ENCODE results near the gene GTF3C5. TPM values are rescaled to one million over a fixed set of nuclear protein-coding genes. Genes with fewer than 3 reads are reported as not detected.
"Not testable (repeated sequence)": the region's sequence is repeated elsewhere in the genome, so short reads cannot be mapped to it uniquely, and the experiment has no call there.

GTF3C5 gene
- total RNA-seq, 1 donor from 2014 or later, result 71.7 TPM

DNA sequence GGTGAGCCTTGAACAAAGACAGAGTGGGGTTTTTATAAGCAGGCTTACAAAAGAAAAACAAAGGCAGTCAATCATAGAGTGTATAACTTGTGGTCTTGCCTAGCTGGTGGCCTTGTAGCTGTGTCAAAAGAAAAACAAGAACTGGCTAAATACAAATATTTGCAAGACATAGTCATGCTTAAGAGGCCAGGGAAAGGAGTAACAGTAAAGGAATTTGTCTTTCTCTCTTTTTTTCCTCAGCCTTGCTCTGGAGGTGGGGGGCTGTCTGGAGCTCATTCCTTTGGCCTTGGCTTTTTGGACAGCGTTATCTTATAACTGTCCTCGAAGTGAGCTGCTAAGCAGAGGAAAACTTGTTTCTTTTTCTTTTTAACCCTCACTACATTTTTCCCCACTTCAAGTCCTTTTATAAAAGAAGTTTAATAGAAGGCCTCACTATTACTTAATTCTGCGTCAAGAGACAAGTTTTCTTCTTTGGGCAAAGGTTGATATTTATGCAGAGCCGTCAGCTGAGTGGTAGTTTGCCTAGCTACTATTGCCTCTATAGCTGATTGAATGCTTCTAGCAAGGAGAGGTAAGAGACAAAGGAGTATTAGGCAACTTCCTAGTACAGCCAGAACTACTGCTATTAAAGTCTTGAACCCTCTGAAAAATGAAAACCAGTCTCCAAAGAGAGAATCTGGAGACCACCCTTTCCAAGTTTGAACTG lies 45.3 kb downstream of the GTF3C5 start:
- TF ChIP-seq CTCF (IDR thresholded peaks at IDR 0.05; ENCODE audit: unreplicated experiment), result no peak
- DNase-seq (ENCODE audit: low spot score), result no peak
- no peak overlapping the region for H3K4me3 Mint-ChIP-seq (ENCODE audit: unreplicated experiment)
- H3K9me3 Mint-ChIP-seq (ENCODE audit: unreplicated experiment), result no peaks in the 10 kb centered on the region
- H3K27me3 Mint-ChIP-seq (ENCODE audit: unreplicated experiment), result no peaks in the 10 kb centered on the region
- H3K27ac Mint-ChIP-seq (ENCODE audit: unreplicated experiment), result no peak overlapping the region
- H3K36me3 Mint-ChIP-seq (ENCODE audit: low read depth, unreplicated experiment), result no peaks in the 10 kb centered on the region
- peaks cover 4% of the 10 kb centered on the region for H3K4me1 Mint-ChIP-seq (ENCODE audit: unreplicated experiment)

DNA sequence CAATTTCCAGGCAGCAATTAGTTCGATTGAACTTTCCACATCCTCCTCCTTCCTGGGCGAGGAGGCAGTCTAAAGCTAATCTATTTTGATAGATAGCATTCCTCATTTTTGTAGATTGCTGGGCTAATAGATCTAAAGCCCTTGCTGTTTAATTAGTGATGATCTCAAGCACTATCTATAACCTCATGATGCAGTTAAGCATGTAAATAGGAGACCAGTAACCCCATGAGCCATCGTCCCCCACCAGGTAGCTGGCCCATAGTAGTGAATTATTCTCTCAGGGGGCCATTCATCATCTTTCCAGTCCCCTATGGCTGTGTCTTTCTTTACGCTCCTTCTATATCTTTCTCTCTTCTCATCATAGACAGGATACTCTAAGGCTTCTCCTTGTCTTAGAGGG lies 45.9 kb downstream of the GTF3C5 start:
- no peaks in the 10 kb centered on the region for H3K9me3 Mint-ChIP-seq (ENCODE audit: unreplicated experiment)
- TF ChIP-seq CTCF (IDR thresholded peaks at IDR 0.05; ENCODE audit: unreplicated experiment), result no peak
- H3K36me3 Mint-ChIP-seq (ENCODE audit: low read depth, unreplicated experiment), result no peaks in the 10 kb centered on the region
- no peaks in the 10 kb centered on the region for H3K27me3 Mint-ChIP-seq (ENCODE audit: unreplicated experiment)
- H3K4me3 Mint-ChIP-seq (ENCODE audit: unreplicated experiment), result no peak overlapping the region
- DNase-seq (ENCODE audit: low spot score), result no peak
- H3K4me1 Mint-ChIP-seq (ENCODE audit: unreplicated experiment), result peaks cover 4% of the 10 kb centered on the region
- no peak overlapping the region for H3K27ac Mint-ChIP-seq (ENCODE audit: unreplicated experiment)

DNA sequence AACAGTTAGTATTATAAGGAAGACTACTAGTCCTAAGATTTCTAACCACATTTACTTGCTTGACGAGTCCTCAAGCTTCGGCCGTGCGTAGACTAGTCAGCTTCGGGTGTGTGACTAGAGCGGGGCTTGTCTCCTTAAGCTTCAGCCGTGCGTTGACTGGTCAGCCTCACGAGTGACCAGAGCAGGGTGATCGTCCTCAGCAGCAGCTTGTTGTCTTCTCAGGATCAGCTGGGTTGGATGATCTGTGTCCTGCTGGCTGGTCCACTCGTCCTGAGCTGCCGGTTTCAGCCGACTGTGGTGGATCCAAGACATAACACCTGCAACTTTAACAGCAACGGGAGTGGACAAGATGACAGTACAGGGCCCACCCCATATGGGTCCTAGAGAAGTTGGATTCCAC lies 47.7 kb downstream of the GTF3C5 start:
- Mint-ChIP-seq H3K27me3 (ENCODE audit: unreplicated experiment) (no peaks in the 10 kb centered on the region), H3K4me3 (ENCODE audit: unreplicated experiment) (no peak overlapping the region), H3K9me3 (ENCODE audit: unreplicated experiment) (no peaks in the 10 kb centered on the region), H3K27ac (ENCODE audit: unreplicated experiment) (no peak overlapping the region), H3K36me3 (ENCODE audit: low read depth, unreplicated experiment) (no peaks in the 10 kb centered on the region), H3K4me1 (ENCODE audit: unreplicated experiment) (peaks cover 4% of the 10 kb centered on the region)
- DNase-seq (ENCODE audit: low spot score), result no peak
- TF ChIP-seq CTCF (IDR thresholded peaks at IDR 0.05; ENCODE audit: unreplicated experiment), result no peak

- no peak for TF ChIP-seq CTCF (IDR thresholded peaks at IDR 0.05; ENCODE audit: unreplicated experiment)
- Mint-ChIP-seq H3K27ac (ENCODE audit: unreplicated experiment) (no peak overlapping the region), H3K9me3 (ENCODE audit: unreplicated experiment) (no peaks in the 10 kb centered on the region), H3K36me3 (ENCODE audit: low read depth, unreplicated experiment) (no peaks in the 10 kb centered on the region), H3K4me3 (ENCODE audit: unreplicated experiment) (no peak overlapping the region), H3K27me3 (ENCODE audit: unreplicated experiment) (no peaks in the 10 kb centered on the region), H3K4me1 (ENCODE audit: unreplicated experiment) (peaks cover 4% of the 10 kb centered on the region)
- DNase-seq (ENCODE audit: low spot score), result no peak
Observed at GRCh38 chr9:133080161-133080560, 49.4 kb downstream of the GTF3C5 start.

- H3K27me3 Mint-ChIP-seq (ENCODE audit: unreplicated experiment); H3K9me3 Mint-ChIP-seq (ENCODE audit: unreplicated experiment); H3K36me3 Mint-ChIP-seq (ENCODE audit: low read depth, unreplicated experiment); H3K4me3 Mint-ChIP-seq (ENCODE audit: unreplicated experiment); H3K27ac Mint-ChIP-seq (ENCODE audit: unreplicated experiment); H3K4me1 Mint-ChIP-seq (ENCODE audit: unreplicated experiment); DNase-seq (ENCODE audit: low spot score): not testable (repeated sequence)
Observed at GRCh38 chr9:133080786-133081779, 50.3 kb downstream of the GTF3C5 start.

DNA sequence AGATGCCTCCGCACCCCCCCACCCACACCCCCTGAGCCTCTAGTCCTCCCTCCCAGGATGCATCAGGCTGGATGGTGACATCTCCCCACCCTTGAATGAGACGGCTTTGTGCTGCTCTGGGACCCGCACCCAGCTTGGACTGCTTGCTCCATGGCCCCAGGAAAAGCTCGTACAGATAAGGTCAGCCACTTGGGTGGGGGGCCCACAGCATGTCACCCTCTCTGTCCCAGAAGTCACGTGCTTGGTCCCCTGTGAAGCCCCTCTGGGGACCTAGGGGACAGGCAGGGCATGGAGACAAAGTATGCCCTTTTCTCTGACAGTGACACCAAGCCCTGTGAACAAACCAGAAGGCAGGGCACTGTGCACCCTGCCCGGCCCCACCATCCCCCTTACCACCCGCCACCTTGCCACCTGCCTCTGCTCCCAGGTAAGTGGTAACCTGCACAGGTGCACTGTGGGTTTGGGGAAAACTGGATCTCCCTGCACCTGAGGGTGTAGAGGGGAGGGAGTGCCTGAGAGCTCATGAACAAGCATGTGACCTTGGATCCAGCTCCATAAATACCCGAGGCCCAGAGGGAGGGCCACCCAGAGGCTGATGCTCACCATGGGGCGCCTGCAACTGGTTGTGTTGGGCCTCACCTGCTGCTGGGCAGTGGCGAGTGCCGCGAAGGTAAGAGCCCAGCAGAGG lies 51.3 kb downstream of the GTF3C5 start:
- H3K27ac Mint-ChIP-seq (ENCODE audit: unreplicated experiment); H3K27me3 Mint-ChIP-seq (ENCODE audit: unreplicated experiment); H3K9me3 Mint-ChIP-seq (ENCODE audit: unreplicated experiment); H3K36me3 Mint-ChIP-seq (ENCODE audit: low read depth, unreplicated experiment); H3K4me1 Mint-ChIP-seq (ENCODE audit: unreplicated experiment); DNase-seq (ENCODE audit: low spot score); H3K4me3 Mint-ChIP-seq (ENCODE audit: unreplicated experiment): not testable (repeated sequence)

- not testable (repeated sequence) for H3K27ac Mint-ChIP-seq (ENCODE audit: unreplicated experiment); H3K4me1 Mint-ChIP-seq (ENCODE audit: unreplicated experiment); H3K9me3 Mint-ChIP-seq (ENCODE audit: unreplicated experiment); H3K36me3 Mint-ChIP-seq (ENCODE audit: low read depth, unreplicated experiment); DNase-seq (ENCODE audit: low spot score); H3K4me3 Mint-ChIP-seq (ENCODE audit: unreplicated experiment); H3K27me3 Mint-ChIP-seq (ENCODE audit: unreplicated experiment)
Observed at GRCh38 chr9:133083688-133084087, 52.9 kb downstream of the GTF3C5 start.

Data from endothelial cell (in vitro differentiated cells).